SH-SY5Y (cell line): ENCODE results near the gene ADH1C.

Experiments
- GATA2 ChIP-seq: IDR thresholded peaks from 2 replicates; pipeline ENCODE4 v1.6.1; 2011; ENCODE audit warnings: mild to moderate bottlenecking, low read depth, low read length
- GATA3 ChIP-seq: IDR thresholded peaks from 2 replicates; pipeline ENCODE4 v1.6.1; 2011; ENCODE audit warnings: low read depth, mild to moderate bottlenecking, low read length, moderate library complexity

- TF ChIP-seq GATA2 (no peak), GATA3 (no peak)
Observed at GRCh38 chr4:99324979-99325378, 27.6 kb downstream of the ADH1C start.
